WTC11 (cell line): Measurements from ENCODE around the gene NHSL2. TPM values are rescaled to one million over a fixed set of nuclear protein-coding genes. Genes with fewer than 3 reads are reported as not detected.

Source experiments
- ATAC-seq: fragments of 200-7000 bp; cut with Tn5 transposase; 2 replicates; pipeline ENCODE4 v1.10.0; 2021; ENCODE audit warnings: mild to moderate bottlenecking, moderate library complexity
- CTCF ChIA-PET: fragments of 300-600 bp; sonication (Branson Sonifier 250); formaldehyde crosslinking; loops from one replicate; lab custom pipeline; 2021; ENCODE audit warnings: antibody characterized with exemption; lab: Charles Lee
- POLR2A ChIA-PET: fragments of 350-600 bp; sonication (Branson Sonifier 250); formaldehyde crosslinking; loops from one replicate; lab custom pipeline; 2021; ENCODE audit warnings: antibody characterized with exemption; lab: Charles Lee
- DNase-seq: peaks from one replicate; pipeline ENCODE4 v3.0.0; 2021; ENCODE audit warnings: low spot score
- H3K27ac Mint-ChIP-seq: 2 replicates; pipeline ENCODE4 v1.8.0; 2021; ENCODE audit warnings: mixed read lengths
- H3K27me3 Mint-ChIP-seq: 2 replicates; pipeline ENCODE4 v1.8.0; 2021; ENCODE audit warnings: low read depth, mild to moderate bottlenecking, moderate library complexity, mixed read lengths
- H3K36me3 Mint-ChIP-seq: 2 replicates; pipeline ENCODE4 v1.8.0; 2021; ENCODE audit warnings: mixed read lengths
- H3K4me1 Mint-ChIP-seq: 2 replicates; pipeline ENCODE4 v1.8.0; 2022; ENCODE audit warnings: mixed read lengths
- H3K4me3 Mint-ChIP-seq: 2 replicates; pipeline ENCODE4 v1.8.0; 2021; ENCODE audit warnings: mild to moderate bottlenecking, moderate library complexity, mixed read lengths
- H3K9me3 Mint-ChIP-seq: 2 replicates; pipeline ENCODE4 v1.8.0; 2021; ENCODE audit warnings: mixed read lengths
- AR ChIP-seq: fragments of 250-450 bp; sonication (Bioruptor Pico); IDR thresholded peaks from 2 replicates; pipeline ENCODE4 v1.9.0; 2021; ENCODE audit warnings: mild to moderate bottlenecking
- HMGA2 ChIP-seq: fragments of 250-450 bp; sonication (Bioruptor Pico); IDR thresholded peaks from 2 replicates; pipeline ENCODE4 v1.4.0; 2021; ENCODE audit warnings: mild to moderate bottlenecking, moderate library complexity
- IRF1 ChIP-seq: sonication (generic); formaldehyde crosslinking; IDR thresholded peaks from 2 replicates; pipeline ENCODE4 v1.8.0; 2023; ENCODE audit warnings: missing genetic modification reagents
- IRF2 ChIP-seq: sonication (generic); formaldehyde crosslinking; IDR thresholded peaks from 2 replicates; pipeline ENCODE4 v1.8.0; 2022; ENCODE audit warnings: low read depth, missing genetic modification reagents, borderline replicate concordance
- JUN ChIP-seq: sonication (generic); formaldehyde crosslinking; IDR thresholded peaks from 2 replicates; pipeline ENCODE4 v1.8.0; 2023; ENCODE audit warnings: mild to moderate bottlenecking, missing genetic modification reagents
- NR1H2 ChIP-seq: sonication (generic); formaldehyde crosslinking; IDR thresholded peaks from 2 replicates; pipeline ENCODE4 v1.9.0; 2021; ENCODE audit warnings: mild to moderate bottlenecking, moderate library complexity, missing genetic modification reagents
- OVOL2 ChIP-seq: fragments of 250-450 bp; sonication (Bioruptor Pico); IDR thresholded peaks from 2 replicates; pipeline ENCODE4 v1.9.0; 2021; ENCODE audit warnings: mild to moderate bottlenecking, borderline replicate concordance
- SMAD4 ChIP-seq: sonication (generic); formaldehyde crosslinking; IDR thresholded peaks from 2 replicates; pipeline ENCODE4 v1.8.0; 2022; ENCODE audit warnings: mild to moderate bottlenecking, missing genetic modification reagents
- USF1 ChIP-seq: sonication (generic); formaldehyde crosslinking; IDR thresholded peaks from 2 replicates; pipeline ENCODE4 v1.8.0; 2022; ENCODE audit warnings: mild to moderate bottlenecking, missing genetic modification reagents
- USF2 ChIP-seq: sonication (generic); formaldehyde crosslinking; IDR thresholded peaks from 2 replicates; pipeline ENCODE4 v1.8.1; 2023; ENCODE audit warnings: mild to moderate bottlenecking, missing genetic modification reagents, moderate library complexity
- ZBTB21 ChIP-seq: sonication (generic); formaldehyde crosslinking; IDR thresholded peaks from 2 replicates; pipeline ENCODE4 v1.8.1; 2023; ENCODE audit warnings: mild to moderate bottlenecking, missing genetic modification reagents, borderline replicate concordance
- ZBTB43 ChIP-seq: sonication (generic); formaldehyde crosslinking; IDR thresholded peaks from 2 replicates; pipeline ENCODE4 v1.8.1; 2023; ENCODE audit warnings: mild to moderate bottlenecking, missing genetic modification reagents
- ZNF219 ChIP-seq: sonication (generic); formaldehyde crosslinking; IDR thresholded peaks from 2 replicates; pipeline ENCODE4 v1.8.0; 2023; ENCODE audit warnings: missing genetic modification reagents, mild to moderate bottlenecking, borderline replicate concordance
- ZNF232 ChIP-seq: sonication (generic); formaldehyde crosslinking; IDR thresholded peaks from 2 replicates; pipeline ENCODE4 v1.8.0; 2022; ENCODE audit warnings: mild to moderate bottlenecking, missing genetic modification reagents
- ZNF263 ChIP-seq: sonication (generic); formaldehyde crosslinking; IDR thresholded peaks from 2 replicates; pipeline ENCODE4 v1.8.1; 2022; ENCODE audit warnings: low read depth, mild to moderate bottlenecking, moderate library complexity, missing genetic modification reagents
- ZNF423 ChIP-seq: fragments of 250-450 bp; sonication (Bioruptor Pico); IDR thresholded peaks from 2 replicates; pipeline ENCODE4 v2.1.2; 2022; ENCODE audit warnings: mild to moderate bottlenecking, moderate library complexity
- ZNF671 ChIP-seq: fragments of 250-450 bp; sonication (Bioruptor Pico); IDR thresholded peaks from 2 replicates; pipeline ENCODE4 v1.8.0; 2021; ENCODE audit warnings: mild to moderate bottlenecking
- total RNA-seq: library from RNA; stranded (reverse); gene quantifications from 3 replicates; pipeline ENCODE4 v1.2.3, GENCODE V29; 2021
- TF ChIP-seq, protein P1 (sequence below): fragments of 200-600 bp; IDR thresholded peaks from 2 replicates; pipeline ENCODE4 v1.8.0; 2022; ENCODE audit warnings: antibody characterized with exemption
- TF ChIP-seq, protein P2 (sequence below): sonication (generic); formaldehyde crosslinking; IDR thresholded peaks from 2 replicates; pipeline ENCODE4 v1.8.1; 2022; ENCODE audit warnings: low read depth, missing genetic modification reagents, borderline replicate concordance

The NHSL2 gene
- total RNA-seq, 1 experiment from 2014 or later: 7.9 TPM

DNA sequence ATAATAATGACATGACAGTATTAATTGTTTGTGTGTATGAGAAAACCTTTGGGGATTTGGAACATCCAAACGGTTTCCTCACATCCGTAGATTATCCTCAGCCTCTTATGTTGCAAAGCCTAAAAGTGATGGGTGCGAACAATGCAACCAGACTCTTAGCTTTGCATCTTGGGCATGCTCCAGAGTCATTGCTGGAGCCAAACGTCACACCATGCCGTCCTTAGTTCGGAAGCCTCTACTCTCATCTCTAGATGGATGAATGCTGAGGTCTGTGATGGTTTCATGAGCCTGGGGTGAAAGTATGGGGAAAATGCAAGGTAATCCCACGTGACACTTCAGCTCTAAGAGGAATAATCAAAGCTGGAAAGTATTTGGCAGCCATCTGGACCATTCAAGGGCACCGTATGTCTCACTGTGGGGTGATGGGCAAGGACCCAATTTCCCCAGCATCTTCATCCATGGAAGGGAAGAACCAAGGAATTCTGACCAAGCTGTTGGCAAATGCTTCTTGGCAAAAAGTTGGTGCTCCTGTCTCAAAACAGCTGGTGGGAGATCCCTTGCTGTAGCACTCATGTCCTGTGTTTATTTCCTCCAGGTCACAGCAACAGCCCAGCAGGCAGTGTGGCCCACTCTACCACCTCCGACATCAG lies 227.3 kb downstream of the NHSL2 start:
- no peaks in the 10 kb centered on the region for H3K9me3 Mint-ChIP-seq
- H3K27ac Mint-ChIP-seq: no peak overlapping the region
- H3K4me1 Mint-ChIP-seq: no peaks in the 10 kb centered on the region
- ChIA-PET CTCF (no interaction called here), POLR2A (no interaction called here)
- no peak overlapping the region for H3K4me3 Mint-ChIP-seq
- peaks cover 12% of the 10 kb centered on the region for H3K27me3 Mint-ChIP-seq
- H3K36me3 Mint-ChIP-seq: peaks cover 11% of the 10 kb centered on the region; the same call in 1 of the 2 replicates
- DNase-seq (no peak), ATAC-seq (no peak)
- TF ChIP-seq SMAD4 (CRISPR knock-in tag) (no peak), ZNF671 (no peak)
- TF ChIP-seq, protein P1, sequence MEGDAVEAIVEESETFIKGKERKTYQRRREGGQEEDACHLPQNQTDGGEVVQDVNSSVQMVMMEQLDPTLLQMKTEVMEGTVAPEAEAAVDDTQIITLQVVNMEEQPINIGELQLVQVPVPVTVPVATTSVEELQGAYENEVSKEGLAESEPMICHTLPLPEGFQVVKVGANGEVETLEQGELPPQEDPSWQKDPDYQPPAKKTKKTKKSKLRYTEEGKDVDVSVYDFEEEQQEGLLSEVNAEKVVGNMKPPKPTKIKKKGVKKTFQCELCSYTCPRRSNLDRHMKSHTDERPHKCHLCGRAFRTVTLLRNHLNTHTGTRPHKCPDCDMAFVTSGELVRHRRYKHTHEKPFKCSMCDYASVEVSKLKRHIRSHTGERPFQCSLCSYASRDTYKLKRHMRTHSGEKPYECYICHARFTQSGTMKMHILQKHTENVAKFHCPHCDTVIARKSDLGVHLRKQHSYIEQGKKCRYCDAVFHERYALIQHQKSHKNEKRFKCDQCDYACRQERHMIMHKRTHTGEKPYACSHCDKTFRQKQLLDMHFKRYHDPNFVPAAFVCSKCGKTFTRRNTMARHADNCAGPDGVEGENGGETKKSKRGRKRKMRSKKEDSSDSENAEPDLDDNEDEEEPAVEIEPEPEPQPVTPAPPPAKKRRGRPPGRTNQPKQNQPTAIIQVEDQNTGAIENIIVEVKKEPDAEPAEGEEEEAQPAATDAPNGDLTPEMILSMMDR: no peak

DNA sequence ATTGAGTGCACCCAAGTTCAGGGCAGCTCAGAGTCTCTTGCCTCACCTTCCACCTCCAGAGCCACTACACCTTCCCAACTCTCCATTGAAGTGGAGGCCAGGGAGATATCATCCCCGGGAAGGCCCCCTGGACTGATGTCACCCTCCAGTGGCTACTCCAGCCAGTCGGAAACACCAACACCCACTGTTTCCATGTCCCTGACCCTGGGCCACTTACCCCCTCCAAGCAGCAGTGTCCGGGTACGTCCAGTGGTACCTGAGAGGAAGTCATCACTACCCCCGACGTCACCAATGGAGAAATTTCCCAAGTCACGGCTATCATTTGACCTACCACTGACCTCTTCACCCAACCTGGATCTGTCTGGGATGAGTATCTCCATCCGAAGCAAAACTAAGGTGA lies 228.9 kb downstream of the NHSL2 start:
- Mint-ChIP-seq H3K27ac (no peak overlapping the region), H3K9me3 (no peaks in the 10 kb centered on the region), H3K27me3 (peaks cover 3% of the 10 kb centered on the region; the same call in 1 of the 2 replicates), H3K4me3 (no peak overlapping the region), H3K36me3 (peaks cover 13% of the 10 kb centered on the region; the same call in 1 of the 2 replicates), H3K4me1 (no peaks in the 10 kb centered on the region)
- POLR2A ChIA-PET: no interaction called here
- CTCF ChIA-PET: no interaction called here
- TF ChIP-seq, protein P2, sequence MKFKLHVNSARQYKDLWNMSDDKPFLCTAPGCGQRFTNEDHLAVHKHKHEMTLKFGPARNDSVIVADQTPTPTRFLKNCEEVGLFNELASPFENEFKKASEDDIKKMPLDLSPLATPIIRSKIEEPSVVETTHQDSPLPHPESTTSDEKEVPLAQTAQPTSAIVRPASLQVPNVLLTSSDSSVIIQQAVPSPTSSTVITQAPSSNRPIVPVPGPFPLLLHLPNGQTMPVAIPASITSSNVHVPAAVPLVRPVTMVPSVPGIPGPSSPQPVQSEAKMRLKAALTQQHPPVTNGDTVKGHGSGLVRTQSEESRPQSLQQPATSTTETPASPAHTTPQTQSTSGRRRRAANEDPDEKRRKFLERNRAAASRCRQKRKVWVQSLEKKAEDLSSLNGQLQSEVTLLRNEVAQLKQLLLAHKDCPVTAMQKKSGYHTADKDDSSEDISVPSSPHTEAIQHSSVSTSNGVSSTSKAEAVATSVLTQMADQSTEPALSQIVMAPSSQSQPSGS (CRISPR knock-in tag): no peak
- TF ChIP-seq JUN (CRISPR knock-in tag): no peak
- TF ChIP-seq HMGA2 (CRISPR knock-in tag): no peak
- no peak for TF ChIP-seq ZNF671
- DNase-seq (no peak), ATAC-seq (no peak)

GRCh38 chrX:72141372-72142004 lies 230.8 kb downstream of the NHSL2 start:
- Mint-ChIP-seq H3K27ac (no peak overlapping the region), H3K4me3 (no peak overlapping the region), H3K4me1 (no peaks in the 10 kb centered on the region), H3K36me3 (peaks cover 13% of the 10 kb centered on the region; the same call in 1 of the 2 replicates), H3K9me3 (no peaks in the 10 kb centered on the region), H3K27me3 (no peaks in the 10 kb centered on the region)
- ATAC-seq (no peak), DNase-seq (no peak)
- ChIA-PET POLR2A (interaction anchor here (0.6 kb wide), 1 partner anchor 91 kb away, joined by 4 read pairs; no protein-coding TSS in a partner anchor), CTCF (no interaction called here)
- TF ChIP-seq USF1: no peak
- no peak for TF ChIP-seq OVOL2 (CRISPR knock-in tag)
- TF ChIP-seq ZBTB43: no peak
- TF ChIP-seq JUN (CRISPR knock-in tag): no peak
- TF ChIP-seq USF2 (CRISPR knock-in tag): no peak
- no peak for TF ChIP-seq ZNF263 (CRISPR knock-in tag)
- no peak for TF ChIP-seq ZNF219 (CRISPR knock-in tag)
- TF ChIP-seq ZBTB21 (CRISPR knock-in tag): no peak
- TF ChIP-seq IRF1 (CRISPR knock-in tag): no peak
- TF ChIP-seq ZNF423 (CRISPR knock-in tag): no peak
- TF ChIP-seq AR (CRISPR knock-in tag): no peak
- no peak for TF ChIP-seq NR1H2
- TF ChIP-seq ZNF232 (CRISPR knock-in tag): no peak
- TF ChIP-seq IRF2 (CRISPR knock-in tag): no peak
